ENCODE measurements around the gene CCDC6.
"Not testable (repeated sequence)": the region's sequence is repeated elsewhere in the genome, so short reads cannot be mapped to it uniquely, and the experiment has no call there.

CCDC6 gene

DNA sequence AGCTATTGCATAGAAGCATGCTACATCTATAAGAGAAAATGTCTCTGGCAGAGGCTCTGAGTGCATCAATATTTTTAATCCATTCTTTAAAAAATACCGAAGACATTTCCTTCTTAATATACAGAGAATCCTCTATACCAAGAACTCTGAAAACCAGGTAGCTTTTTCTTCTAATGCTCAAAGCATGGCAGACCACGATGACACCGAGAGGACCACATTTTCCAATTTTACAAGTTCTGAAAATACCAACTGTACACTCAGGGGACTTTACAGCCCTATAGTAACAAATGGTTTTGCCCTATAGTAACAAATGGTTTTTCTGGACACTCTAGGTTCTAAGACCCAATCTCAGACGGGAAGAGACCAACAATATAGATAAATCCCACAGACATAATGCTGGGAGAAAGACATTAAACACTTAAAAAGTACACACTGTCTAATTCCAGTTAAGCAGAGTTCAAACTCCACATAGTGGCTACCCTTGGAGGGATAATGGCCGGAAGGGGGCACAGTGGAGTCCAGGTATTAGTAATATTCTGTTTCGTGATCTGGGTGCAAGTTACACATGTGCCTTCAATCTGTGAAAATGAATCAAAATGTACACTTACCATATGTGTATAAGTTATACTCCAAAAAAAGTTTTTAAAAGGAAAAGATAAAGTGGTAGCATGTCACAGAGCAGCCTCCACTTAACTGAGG lies 26.2 kb downstream of the CCDC6 start:
- no peaks in the 10 kb centered on the region for H3K27me3 Mint-ChIP-seq
- peak overlapping the region; percentile 54 for H3K27ac Mint-ChIP-seq
- peaks cover 5% of the 10 kb centered on the region for H3K36me3 Mint-ChIP-seq
- no peaks in the 10 kb centered on the region for H3K9me3 Mint-ChIP-seq
- H3K4me3 Mint-ChIP-seq = peak overlapping the region; percentile 11
- peaks cover 81% of the 10 kb centered on the region for H3K4me1 Mint-ChIP-seq
- no peak for ATAC-seq

DNA sequence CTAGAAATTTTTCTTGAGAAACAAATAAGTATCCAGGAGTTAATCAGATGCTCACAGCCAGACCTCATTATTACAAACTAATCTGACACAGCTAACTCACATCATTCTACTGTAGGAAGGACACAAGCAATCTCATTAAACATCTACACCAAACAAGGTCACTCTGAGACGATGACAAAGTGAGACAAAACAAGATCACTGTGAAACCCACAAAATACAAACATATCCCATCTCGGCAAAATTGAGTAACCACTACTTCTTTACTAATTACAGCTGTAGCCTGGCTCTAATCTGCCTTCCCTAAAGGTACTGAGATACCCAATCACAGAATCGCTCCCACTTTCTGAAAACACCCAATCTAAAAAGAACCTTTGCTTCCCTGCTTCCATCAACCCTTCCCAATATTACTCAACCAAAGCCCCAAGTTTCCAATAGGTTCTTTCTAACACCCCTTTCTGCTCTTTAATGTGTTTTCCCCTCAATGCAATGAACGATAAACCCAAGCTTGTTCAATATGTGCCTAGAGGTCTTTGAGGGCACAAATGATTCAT lies 26.9 kb downstream of the CCDC6 start:
- peaks cover 5% of the 10 kb centered on the region for H3K36me3 Mint-ChIP-seq
- peaks cover 79% of the 10 kb centered on the region for H3K4me1 Mint-ChIP-seq
- peak; percentile 64 for ATAC-seq
- H3K4me3 Mint-ChIP-seq = peak overlapping the region; percentile 6
- H3K27me3 Mint-ChIP-seq = no peaks in the 10 kb centered on the region
- H3K9me3 Mint-ChIP-seq = no peaks in the 10 kb centered on the region
- H3K27ac Mint-ChIP-seq = peak overlapping the region; percentile 54

DNA sequence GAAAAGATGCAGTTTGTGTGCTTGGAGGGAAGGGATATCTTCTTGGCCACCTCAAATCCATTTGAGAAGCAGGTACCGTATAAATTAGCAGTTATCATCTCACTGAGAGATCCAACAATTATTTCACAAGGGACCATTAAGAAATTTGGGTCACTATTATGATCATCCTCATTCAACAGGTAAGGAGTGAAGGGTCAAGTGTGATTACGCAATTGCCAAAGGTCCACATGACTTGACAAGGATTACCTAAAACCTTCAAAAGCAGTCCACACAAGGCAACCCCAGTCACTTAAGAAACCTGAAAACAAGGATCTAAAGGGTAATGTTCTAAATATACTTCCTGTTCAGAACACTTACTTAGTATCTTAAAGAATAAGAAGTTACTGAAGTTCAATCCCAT lies 27.4 kb downstream of the CCDC6 start:
- peaks cover 5% of the 10 kb centered on the region for H3K36me3 Mint-ChIP-seq
- H3K27ac Mint-ChIP-seq = no peak overlapping the region
- no peak overlapping the region for H3K4me3 Mint-ChIP-seq
- H3K27me3 Mint-ChIP-seq = no peaks in the 10 kb centered on the region
- H3K9me3 Mint-ChIP-seq = no peaks in the 10 kb centered on the region
- no peak for ATAC-seq
- peaks cover 79% of the 10 kb centered on the region for H3K4me1 Mint-ChIP-seq

DNA sequence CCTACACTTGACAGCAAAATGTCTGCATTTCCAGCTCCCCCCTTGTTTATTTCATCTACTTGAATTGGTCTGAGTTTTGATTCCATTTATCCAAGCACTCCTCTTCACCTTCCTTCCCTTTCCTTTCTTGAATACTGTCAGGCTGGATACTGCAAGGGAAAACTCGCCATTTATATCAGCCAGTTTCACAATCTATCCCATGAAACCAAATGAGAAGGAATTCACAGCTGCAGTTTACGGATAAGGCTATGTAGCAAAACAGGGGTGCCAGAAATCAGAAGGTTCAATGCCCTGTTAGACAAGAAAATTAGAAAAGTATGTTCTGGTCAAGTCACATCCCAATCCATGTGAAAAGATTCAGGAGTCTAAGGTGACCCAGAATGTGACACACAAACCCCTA lies 28.1 kb downstream of the CCDC6 start:
- H3K27me3 Mint-ChIP-seq = no peaks in the 10 kb centered on the region
- no peak overlapping the region for H3K4me3 Mint-ChIP-seq
- no peak overlapping the region for H3K27ac Mint-ChIP-seq
- H3K36me3 Mint-ChIP-seq = peaks cover 5% of the 10 kb centered on the region
- no peak for ATAC-seq
- H3K4me1 Mint-ChIP-seq = peaks cover 77% of the 10 kb centered on the region
- H3K9me3 Mint-ChIP-seq = no peaks in the 10 kb centered on the region

DNA sequence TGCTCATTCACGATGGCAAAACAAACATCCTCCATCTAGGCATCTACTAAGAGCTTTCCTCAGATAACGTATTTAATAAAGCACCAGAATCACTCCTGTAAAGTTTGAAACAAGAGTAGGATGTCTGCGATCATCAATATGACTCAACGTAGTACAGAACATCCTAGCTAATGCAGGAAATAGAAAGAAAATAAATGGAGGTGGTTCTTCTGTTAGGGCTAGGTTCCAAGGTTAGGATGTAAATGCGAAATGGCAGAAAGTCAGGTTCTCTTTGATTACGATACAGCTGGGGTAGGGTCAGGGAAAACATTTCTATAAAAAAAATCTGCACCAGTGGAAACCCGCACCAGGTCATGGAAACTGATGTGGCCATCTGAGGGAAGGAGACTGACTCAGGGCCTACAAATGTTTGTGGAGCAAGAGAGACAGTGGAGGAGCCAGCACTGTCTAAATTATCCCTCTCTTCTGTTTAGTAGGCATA lies 29.1 kb downstream of the CCDC6 start:
- no peak for ATAC-seq
- H3K4me1 Mint-ChIP-seq = peaks cover 81% of the 10 kb centered on the region
- H3K27me3 Mint-ChIP-seq = no peaks in the 10 kb centered on the region
- H3K36me3 Mint-ChIP-seq = peaks cover 5% of the 10 kb centered on the region
- no peaks in the 10 kb centered on the region for H3K9me3 Mint-ChIP-seq
- H3K4me3 Mint-ChIP-seq = no peak overlapping the region
- H3K27ac Mint-ChIP-seq = no peak overlapping the region

DNA sequence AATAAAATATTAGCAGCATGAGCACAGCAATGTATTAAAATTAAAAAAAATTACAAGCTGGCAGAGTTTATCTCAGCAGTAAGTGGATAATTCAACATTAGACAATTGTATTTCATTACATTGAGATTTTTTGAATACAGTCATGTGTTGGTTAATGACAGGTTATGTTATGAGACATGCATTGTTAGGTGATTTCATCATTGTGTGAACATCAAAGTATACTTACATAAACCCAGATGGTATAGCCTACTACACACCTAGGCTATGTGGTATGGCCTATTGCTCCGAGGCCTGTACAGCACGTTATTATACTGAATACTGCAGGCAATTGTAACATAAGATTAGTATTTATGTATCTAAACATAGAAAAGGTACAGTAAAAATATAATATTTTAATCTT lies 29.7 kb downstream of the CCDC6 start:
- peak overlapping the region; percentile 57 for H3K27ac Mint-ChIP-seq

DNA sequence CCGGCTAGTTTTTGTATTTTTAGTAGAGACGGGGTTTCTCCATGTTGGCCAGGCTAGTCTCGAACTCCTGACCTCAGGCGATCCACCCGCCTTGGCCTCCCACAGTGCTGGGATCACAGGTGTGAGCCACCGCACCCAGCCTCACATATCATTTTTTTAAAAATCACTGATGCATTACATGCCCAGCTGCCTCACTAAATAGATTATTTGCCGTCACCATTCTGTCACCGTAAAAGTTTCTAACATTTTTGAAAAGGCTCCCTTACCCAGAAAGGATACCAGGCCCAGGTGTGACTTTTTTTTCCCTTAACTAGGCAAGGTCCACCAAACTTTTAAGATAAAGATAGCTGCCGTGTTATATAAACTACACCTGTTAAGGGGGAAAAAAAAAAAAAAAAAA lies 30.1 kb downstream of the CCDC6 start:
- peak overlapping the region; percentile 57 for H3K27ac Mint-ChIP-seq
- not testable (repeated sequence) for H3K4me3 Mint-ChIP-seq, H3K27me3 Mint-ChIP-seq, H3K9me3 Mint-ChIP-seq, H3K36me3 Mint-ChIP-seq, ATAC-seq
- H3K4me1 Mint-ChIP-seq = peaks cover 80% of the 10 kb centered on the region

More for the DNA sequence above, 29.7 kb downstream of the CCDC6 start:
- peaks cover 84% of the 10 kb centered on the region for H3K4me1 Mint-ChIP-seq
- no peak for ATAC-seq
- H3K36me3 Mint-ChIP-seq = peaks cover 5% of the 10 kb centered on the region
- H3K4me3 Mint-ChIP-seq = no peak overlapping the region
- H3K27me3 Mint-ChIP-seq = no peaks in the 10 kb centered on the region
- H3K9me3 Mint-ChIP-seq = no peaks in the 10 kb centered on the region

DNA sequence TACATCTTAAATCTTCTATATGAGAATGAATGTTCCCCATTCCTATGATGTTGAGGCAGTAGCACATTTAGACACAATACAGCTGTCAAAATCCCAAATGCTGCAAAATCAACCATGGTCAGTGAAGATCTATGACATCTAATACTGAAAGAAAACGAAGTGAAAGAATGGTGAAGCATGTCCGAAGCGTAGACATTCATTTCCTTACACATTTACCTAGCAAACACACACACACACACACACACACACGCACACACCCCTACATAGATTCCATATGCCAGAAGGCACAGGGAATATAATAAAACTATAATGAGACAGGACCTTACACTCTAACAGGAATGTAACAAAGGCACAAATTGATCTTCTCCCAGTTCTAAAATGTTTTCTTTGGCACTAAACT lies 32.5 kb downstream of the CCDC6 start:
- Mint-ChIP-seq H3K4me1 (peaks cover 75% of the 10 kb centered on the region), H3K4me3 (peak overlapping the region; percentile 24), H3K9me3 (no peaks in the 10 kb centered on the region), H3K36me3 (peaks cover 5% of the 10 kb centered on the region), H3K27ac (peak overlapping the region; percentile 63), H3K27me3 (no peaks in the 10 kb centered on the region)
- ATAC-seq = peak; percentile 70

DNA sequence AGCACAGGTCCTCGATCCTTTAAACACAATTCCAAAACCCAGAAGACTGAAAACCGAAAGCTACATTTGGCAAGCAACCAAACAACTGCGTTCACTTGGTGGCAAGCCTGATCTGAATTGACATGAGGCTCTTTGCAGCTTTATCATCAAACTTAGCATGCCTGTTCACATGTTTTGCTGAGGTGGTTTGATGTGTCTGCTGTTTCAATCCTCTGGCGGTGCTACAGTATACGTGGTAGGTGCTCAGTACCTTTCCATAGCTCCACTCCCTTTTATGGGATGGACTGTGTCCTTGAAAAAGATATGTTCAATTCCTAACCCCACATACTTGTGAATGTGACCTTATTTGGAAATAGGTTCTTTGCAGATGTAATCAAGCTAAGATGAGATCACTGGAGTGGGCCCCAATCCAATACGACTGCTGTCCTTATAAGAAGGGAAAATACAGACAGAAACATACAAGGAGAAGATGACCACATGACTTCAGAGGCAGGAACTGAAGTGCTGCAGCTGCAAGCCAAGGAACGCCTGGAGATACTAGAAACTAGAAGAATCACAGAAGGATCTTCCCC lies 33.4 kb downstream of the CCDC6 start:
- H3K27me3 Mint-ChIP-seq = no peaks in the 10 kb centered on the region
- H3K9me3 Mint-ChIP-seq = no peaks in the 10 kb centered on the region
- peaks cover 5% of the 10 kb centered on the region for H3K36me3 Mint-ChIP-seq
- H3K4me3 Mint-ChIP-seq = no peak overlapping the region
- H3K4me1 Mint-ChIP-seq = peaks cover 76% of the 10 kb centered on the region
- no peak overlapping the region for H3K27ac Mint-ChIP-seq
- ATAC-seq = no peak

DNA sequence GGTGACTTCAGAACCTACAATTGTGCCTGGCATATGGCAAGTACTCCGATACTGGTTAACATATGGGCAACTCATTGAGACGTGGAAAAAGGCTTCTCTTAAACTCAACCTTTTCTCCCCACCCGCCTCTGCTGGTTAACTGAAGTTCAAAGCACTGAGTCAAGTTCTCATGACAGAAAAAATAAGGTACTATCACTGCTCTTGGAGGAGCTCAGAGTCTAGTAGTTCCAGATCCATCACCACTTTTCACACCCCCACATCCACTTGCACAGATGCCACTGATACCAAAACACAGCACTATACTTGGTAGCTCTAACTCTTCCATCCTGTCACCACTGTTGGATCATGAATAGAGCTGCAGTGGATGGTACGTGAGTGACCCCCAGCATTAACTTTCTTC lies 36.2 kb downstream of the CCDC6 start:
- no peaks in the 10 kb centered on the region for H3K9me3 Mint-ChIP-seq
- H3K4me1 Mint-ChIP-seq = peaks cover 85% of the 10 kb centered on the region
- no peak for ATAC-seq
- no peaks in the 10 kb centered on the region for H3K27me3 Mint-ChIP-seq
- H3K4me3 Mint-ChIP-seq = no peak overlapping the region
- no peaks in the 10 kb centered on the region for H3K36me3 Mint-ChIP-seq
- H3K27ac Mint-ChIP-seq = peak overlapping the region; percentile 28

DNA sequence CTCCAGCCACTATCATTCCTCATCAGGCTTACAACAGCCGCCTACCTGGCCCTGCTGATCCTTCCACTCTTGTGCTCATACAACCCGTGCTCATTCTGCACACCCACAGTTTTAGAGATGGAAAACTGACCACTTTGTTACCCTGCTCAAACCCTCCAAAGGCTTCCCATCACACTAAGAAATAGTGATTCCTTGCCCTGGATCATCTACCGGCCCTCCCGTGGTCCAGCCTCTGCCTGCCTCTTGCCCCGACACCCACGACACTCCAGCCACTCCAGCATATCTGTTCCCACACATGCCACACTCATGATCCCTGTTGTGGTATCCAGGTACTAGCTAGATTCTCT lies 36.8 kb downstream of the CCDC6 start:
- no peak for ATAC-seq
- no peaks in the 10 kb centered on the region for H3K9me3 Mint-ChIP-seq
- no peaks in the 10 kb centered on the region for H3K27me3 Mint-ChIP-seq
- no peaks in the 10 kb centered on the region for H3K36me3 Mint-ChIP-seq
- no peak overlapping the region for H3K4me3 Mint-ChIP-seq
- H3K27ac Mint-ChIP-seq = peak overlapping the region; percentile 28
- H3K4me1 Mint-ChIP-seq = peaks cover 87% of the 10 kb centered on the region

DNA sequence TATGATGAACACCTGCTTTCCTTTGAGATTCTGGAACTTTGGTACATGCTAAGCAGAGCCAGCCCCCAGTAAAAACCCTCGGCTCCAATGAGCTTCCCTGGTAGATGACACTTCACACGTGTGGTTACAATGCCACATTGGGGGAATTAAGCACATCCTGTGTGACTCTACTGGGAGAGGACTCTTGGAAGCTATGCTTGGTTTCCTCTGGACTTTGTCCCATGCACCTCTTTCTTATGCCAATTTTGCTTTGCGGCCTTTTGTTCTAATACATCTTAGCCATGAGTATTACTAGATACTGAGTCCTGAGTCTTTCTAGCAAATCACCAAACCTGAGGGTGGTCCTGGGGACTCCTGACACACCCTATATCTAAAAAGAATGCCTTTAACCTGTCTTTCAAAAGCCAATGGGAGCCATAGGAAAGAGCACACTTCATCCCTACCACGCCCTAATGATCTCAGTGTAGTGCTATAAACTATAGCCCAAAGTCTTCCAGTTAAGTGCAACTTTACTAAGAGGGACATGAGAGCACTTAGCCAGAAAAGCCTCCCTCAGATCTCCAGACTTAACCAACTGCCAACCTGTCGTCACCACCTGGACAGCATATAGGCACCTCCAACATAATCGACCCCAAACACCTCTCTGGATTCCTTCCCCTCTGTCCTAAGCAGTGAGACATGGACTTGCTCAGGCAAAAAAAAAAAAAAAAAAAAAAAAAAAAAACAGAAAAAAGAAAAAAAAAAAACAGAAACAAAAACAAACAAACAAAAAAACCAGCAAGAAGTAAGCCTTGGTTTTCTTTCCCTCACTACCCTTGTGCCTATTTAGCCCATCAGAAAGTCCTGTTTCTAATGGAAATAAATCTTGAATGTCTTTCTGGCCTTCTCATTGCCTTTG lies 37.4 kb downstream of the CCDC6 start:
- H3K4me1 Mint-ChIP-seq = peaks cover 85% of the 10 kb centered on the region
- no peaks in the 10 kb centered on the region for H3K36me3 Mint-ChIP-seq
- peak overlapping the region; percentile 28 for H3K27ac Mint-ChIP-seq
- ATAC-seq = no peak
- no peak overlapping the region for H3K4me3 Mint-ChIP-seq
- H3K27me3 Mint-ChIP-seq = no peaks in the 10 kb centered on the region
- no peaks in the 10 kb centered on the region for H3K9me3 Mint-ChIP-seq

DNA sequence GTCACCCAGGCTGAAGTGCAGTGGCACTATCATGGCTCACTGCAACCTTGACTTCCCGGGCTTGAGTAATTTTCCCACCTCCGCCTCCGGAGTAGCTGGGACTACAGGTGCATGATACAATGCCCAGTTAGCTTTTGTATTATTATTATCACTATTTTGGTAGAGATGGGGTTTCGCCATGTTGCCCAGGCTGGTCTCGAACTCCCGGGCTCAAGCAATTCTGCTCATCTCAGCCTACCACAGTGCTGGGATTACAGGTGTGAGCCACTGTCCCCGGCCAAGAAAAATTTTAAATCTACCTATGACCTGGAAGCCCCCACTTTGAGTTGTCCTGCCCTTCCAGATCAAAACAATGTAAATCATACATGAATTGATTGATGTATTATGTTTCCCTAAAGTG lies 38.8 kb downstream of the CCDC6 start:
- Mint-ChIP-seq H3K36me3 (no peaks in the 10 kb centered on the region), H3K27ac (no peak overlapping the region), H3K4me3 (no peak overlapping the region), H3K9me3 (no peaks in the 10 kb centered on the region), H3K27me3 (no peaks in the 10 kb centered on the region), H3K4me1 (peaks cover 74% of the 10 kb centered on the region)
- no peak for ATAC-seq

DNA sequence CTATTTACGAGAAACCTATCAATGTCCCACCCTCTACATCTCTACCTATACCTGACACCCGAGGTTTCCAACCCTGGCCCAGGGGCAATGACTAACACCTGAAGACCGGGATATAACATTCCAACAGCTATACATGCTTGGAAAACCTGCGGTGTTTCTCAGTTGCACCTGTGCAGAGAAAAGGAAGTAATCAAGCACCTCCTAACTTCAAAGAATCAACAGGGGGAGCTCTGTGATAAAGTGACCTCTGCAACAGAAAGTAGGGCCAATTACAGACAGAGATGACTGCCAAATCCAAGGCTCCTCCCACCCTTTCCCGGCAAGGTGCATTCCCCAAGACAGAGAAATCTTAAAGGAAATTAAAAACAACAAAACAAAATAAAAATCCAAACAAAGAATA lies 41.3 kb downstream of the CCDC6 start:
- peak; percentile 61 for ATAC-seq
- no peaks in the 10 kb centered on the region for H3K27me3 Mint-ChIP-seq
- H3K36me3 Mint-ChIP-seq = peaks cover 7% of the 10 kb centered on the region
- peaks cover 76% of the 10 kb centered on the region for H3K4me1 Mint-ChIP-seq
- H3K4me3 Mint-ChIP-seq = no peak overlapping the region
- H3K27ac Mint-ChIP-seq = peak overlapping the region; percentile 38
- no peaks in the 10 kb centered on the region for H3K9me3 Mint-ChIP-seq

DNA sequence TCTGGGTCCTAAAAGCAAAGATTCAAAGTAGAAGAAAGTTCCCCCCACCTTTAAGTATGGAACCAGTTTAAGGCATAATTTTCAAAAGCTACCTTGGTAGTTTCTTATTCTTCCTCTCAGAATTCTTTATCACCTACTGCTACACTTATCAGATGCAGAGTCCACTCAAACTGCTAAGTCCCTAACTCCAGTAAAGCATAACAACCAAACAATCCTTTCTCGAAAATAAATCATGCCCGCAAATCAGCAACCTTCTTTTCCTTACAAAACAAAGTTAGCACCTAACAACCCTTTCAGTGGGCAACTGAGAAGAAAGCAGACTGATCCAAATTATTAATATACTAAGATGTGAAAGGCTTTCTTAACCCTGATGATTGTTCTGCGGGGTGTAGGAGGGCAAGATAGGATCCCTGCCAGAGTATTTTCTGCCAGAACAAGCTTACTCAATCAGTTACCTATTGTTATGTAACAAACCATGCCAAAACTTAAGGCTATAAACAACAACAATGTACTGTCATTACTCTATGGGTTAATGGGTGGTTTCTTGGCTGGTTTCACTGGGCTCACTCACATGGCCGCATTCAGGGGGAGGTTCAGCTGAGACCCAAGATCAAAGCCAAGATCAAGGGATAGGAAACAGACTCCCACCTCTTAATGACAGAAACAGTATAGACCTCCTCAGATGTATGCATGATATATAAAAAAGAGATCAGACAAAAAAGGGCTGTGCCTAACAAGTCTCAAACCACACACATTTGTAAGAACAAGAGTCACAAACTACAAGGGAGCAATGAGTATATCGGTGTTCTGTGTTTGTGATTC lies 42.0 kb downstream of the CCDC6 start:
- ATAC-seq = no peak
- peaks cover 76% of the 10 kb centered on the region for H3K4me1 Mint-ChIP-seq
- H3K9me3 Mint-ChIP-seq = no peaks in the 10 kb centered on the region
- H3K36me3 Mint-ChIP-seq = peaks cover 12% of the 10 kb centered on the region
- H3K27me3 Mint-ChIP-seq = no peaks in the 10 kb centered on the region
- H3K4me3 Mint-ChIP-seq = no peak overlapping the region
- H3K27ac Mint-ChIP-seq = peak overlapping the region; percentile 38

All from stimulated activated memory B cell treated with anti-CD40 and anti-IgM and Interleukin-4, amounts not matched to agents 10 μg/mL and 1 μg/mL and 100 μg/mL, for 72 hours (primary cell).